Right lobe of liver (tissue), 4 donors: ENCODE measurements around the gene CADM2.

ENCODE experiments used
- CTCF ChIP-seq, 4 donors: fragments of 200-600 bp in 3 of 4; fragments of 450-650 bp in 1 of 4; IDR thresholded peaks; one replicate each; pipeline versions ENCODE4 v1.5.1 to v1.8.0; 2016 to 2022; ENCODE audit warnings: antibody characterized with exemption in 4 of 4, mild to moderate bottlenecking in 2 of 4
- POLR2A ChIP-seq: fragments of 450-650 bp; IDR thresholded peaks from one replicate; pipeline ENCODE4 v1.6.1; 2017; ENCODE audit warnings: antibody characterized with exemption, mild to moderate bottlenecking
- donor health status: DM: no; HTN: no; CAD: no.
- donor health status: DM: no; HTN: no; CAD: no.
- donor health status: DM: no; HTN: yes; CAD: no.

DNA sequence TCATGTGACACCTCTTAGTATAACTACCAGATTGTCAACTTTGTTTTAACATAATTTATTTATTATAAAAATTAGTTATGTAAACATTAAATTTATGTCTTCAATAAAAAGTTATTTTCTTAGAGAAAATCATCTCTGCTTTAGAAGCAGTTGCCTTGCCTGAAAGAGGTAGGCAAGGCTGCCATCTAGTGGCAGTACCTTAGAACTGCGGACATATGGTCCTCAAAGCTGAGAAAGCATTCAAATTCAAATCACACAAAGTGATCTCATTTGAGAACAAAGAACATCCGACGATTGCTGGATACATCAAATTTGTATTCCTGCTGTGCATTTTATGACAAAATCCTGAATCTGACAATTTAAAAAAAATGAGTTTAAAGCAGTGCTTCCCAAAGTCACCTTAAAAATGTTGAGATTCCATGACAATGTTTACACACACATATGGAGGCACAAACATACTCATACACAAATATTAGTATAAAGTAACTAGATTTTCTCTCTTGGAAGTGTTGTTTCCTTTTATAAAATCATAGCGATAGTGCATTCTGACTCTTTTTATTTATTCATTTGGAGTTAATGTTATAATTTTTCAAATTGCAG, 617.4 kb downstream of the CADM2 start:
- peak; percentile 74 to 94 (median 92) for TF ChIP-seq CTCF (IDR thresholded peaks at IDR 0.05)
- no peak for TF ChIP-seq POLR2A
